ENCODE measurements around the gene MCF2L2.

The MCF2L2 gene

DNA sequence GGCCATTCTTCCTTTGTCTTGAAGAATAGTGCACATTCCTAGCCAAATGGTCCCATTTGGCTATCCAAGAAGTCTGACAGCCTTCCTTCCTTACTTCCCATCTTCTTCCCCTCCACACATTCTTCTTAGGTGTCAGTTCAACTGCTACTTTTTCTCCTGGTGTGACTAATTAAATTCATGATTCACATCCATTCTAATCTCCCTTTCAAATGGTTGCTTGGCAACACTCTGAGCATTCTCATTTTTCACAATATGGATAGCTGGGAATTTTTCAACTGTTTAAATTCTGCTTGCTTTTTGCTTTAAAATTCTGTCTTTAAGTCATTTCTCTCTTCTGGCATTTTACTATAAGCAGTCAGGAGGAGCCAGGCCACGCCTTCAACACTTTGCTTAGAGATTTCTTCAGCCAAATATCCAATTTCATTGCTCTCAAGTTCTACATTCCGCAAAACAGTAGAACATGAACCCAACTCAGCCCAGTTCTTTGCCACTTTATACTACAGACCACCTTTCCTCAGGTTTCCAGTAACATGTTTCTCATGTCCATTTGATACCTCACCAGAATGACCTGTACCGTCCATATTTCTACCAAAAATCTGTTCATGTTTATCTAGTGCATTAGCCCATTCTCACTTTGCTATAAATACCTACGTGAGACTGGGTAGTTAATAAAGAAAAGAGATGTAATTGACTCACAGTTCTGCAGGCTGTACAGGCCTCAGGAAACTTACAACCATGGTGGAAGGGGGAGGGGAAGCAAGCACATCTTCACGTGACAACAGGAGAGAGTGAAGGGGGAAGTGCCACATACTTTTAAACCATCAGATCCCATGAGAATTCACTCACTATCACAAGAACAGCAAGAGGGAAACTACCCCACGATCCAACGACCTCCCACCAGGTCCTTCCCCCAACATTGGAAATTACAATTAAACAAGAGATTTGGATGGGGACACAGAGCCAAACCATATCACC, 31.9 kb upstream of the MCF2L2 start:
- no peak for TF ChIP-seq POLR2AphosphoS5 (IDR thresholded peaks at IDR 0.05; ENCODE audit: low read depth, low read length)
- no peak for TF ChIP-seq TAF1 (IDR thresholded peaks at IDR 0.05; ENCODE audit: borderline replicate concordance, low read depth, low read length)
- TF ChIP-seq POLR2A (IDR thresholded peaks at IDR 0.05; ENCODE audit: low read depth, low read length), result no peak
- DNase-seq (ENCODE audit: insufficient read length) (no peak), FAIRE-seq (no peak)

- DNase-seq (ENCODE audit: insufficient read length) (no peak), FAIRE-seq (no peak)
- TF ChIP-seq POLR2AphosphoS5 (IDR thresholded peaks at IDR 0.05; ENCODE audit: low read depth, low read length) (no peak), TAF1 (IDR thresholded peaks at IDR 0.05; ENCODE audit: borderline replicate concordance, low read depth, low read length) (no peak), POLR2A (IDR thresholded peaks at IDR 0.05; ENCODE audit: low read depth, low read length) (no peak)
Measured at GRCh38 chr3:183455089-183455488, 26.7 kb upstream of the MCF2L2 start.

DNA sequence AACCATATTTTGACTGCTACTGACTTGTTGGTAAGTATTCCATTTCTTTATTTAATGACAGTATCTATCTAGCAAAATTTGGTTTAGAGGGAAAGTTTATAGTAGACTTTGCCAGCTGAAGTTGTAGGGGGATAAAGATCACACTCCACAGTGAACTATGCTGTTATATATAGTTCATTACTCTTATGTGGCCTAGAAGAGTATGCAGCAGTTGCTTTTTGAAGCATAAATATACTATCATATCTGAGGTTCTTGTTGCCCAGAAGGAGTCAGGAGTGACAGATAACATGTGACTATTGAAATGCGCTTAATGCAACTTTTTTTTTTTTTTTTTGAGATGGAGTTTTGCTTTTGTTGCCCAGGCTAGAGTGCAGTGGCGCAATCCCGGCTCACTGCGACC, 25.6 kb upstream of the MCF2L2 start:
- TF ChIP-seq POLR2AphosphoS5 (IDR thresholded peaks at IDR 0.05; ENCODE audit: low read depth, low read length) (no peak), TAF1 (IDR thresholded peaks at IDR 0.05; ENCODE audit: borderline replicate concordance, low read depth, low read length) (no peak), POLR2A (IDR thresholded peaks at IDR 0.05; ENCODE audit: low read depth, low read length) (no peak)
- no peak for DNase-seq (ENCODE audit: insufficient read length)
- FAIRE-seq, result no peak

GRCh38 chr3:183449791-183450190, 21.4 kb upstream of the MCF2L2 start:
- no peak for TF ChIP-seq POLR2A (IDR thresholded peaks at IDR 0.05; ENCODE audit: low read depth, low read length)
- FAIRE-seq (no peak), DNase-seq (ENCODE audit: insufficient read length) (no peak)

- no peak for FAIRE-seq
- TF ChIP-seq POLR2A (IDR thresholded peaks at IDR 0.05; ENCODE audit: low read depth, low read length), result no peak
- no peak for TF ChIP-seq POLR2AphosphoS5 (IDR thresholded peaks at IDR 0.05; ENCODE audit: low read depth, low read length)
- TF ChIP-seq TAF1 (IDR thresholded peaks at IDR 0.05; ENCODE audit: borderline replicate concordance, low read depth, low read length), result no peak
- DNase-seq (ENCODE audit: insufficient read length), result no peak
Measured at GRCh38 chr3:183449391-183449790, 21.0 kb upstream of the MCF2L2 start.

- FAIRE-seq (no peak), DNase-seq (ENCODE audit: insufficient read length) (no peak)
- TF ChIP-seq POLR2AphosphoS5 (IDR thresholded peaks at IDR 0.05; ENCODE audit: low read depth, low read length) (no peak), TAF1 (IDR thresholded peaks at IDR 0.05; ENCODE audit: borderline replicate concordance, low read depth, low read length) (no peak), POLR2A (IDR thresholded peaks at IDR 0.05; ENCODE audit: low read depth, low read length) (no peak)
Measured at GRCh38 chr3:183448369-183449128, 20.1 kb upstream of the MCF2L2 start.

GRCh38 chr3:183447206-183448001, 19.0 kb upstream of the MCF2L2 start:
- DNase-seq (ENCODE audit: insufficient read length) (peak; percentile 43), FAIRE-seq (peak; percentile 14)
- TF ChIP-seq TAF1 (IDR thresholded peaks at IDR 0.05; ENCODE audit: borderline replicate concordance, low read depth, low read length), result no peak
- peak; percentile 68; the same call in 1 of the 2 replicates for TF ChIP-seq POLR2A (IDR thresholded peaks at IDR 0.05; ENCODE audit: low read depth, low read length)
- TF ChIP-seq POLR2AphosphoS5 (IDR thresholded peaks at IDR 0.05; ENCODE audit: low read depth, low read length), result peak; percentile 49; the same call in 1 of the 2 replicates

DNA sequence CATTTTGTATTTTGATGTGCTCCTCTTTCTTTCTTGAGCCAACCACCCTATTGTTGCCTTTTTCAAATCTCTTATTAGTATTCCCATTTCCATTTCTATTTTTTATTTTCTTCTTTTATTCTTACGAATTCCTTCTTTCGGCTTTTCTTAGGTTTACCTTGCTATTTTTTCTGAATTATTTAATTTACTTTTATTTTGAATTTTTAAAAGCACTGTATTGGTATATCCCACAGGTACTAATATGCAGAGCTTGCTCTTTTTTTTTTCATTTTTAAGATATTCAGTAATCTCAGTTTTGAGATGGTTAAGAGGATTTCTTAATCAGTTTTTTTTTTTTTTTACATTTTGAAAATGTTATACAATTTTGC, 18.4 kb upstream of the MCF2L2 start:
- FAIRE-seq (no peak), DNase-seq (ENCODE audit: insufficient read length) (no peak)
- TF ChIP-seq POLR2AphosphoS5 (IDR thresholded peaks at IDR 0.05; ENCODE audit: low read depth, low read length) (no peak), TAF1 (IDR thresholded peaks at IDR 0.05; ENCODE audit: borderline replicate concordance, low read depth, low read length) (no peak), POLR2A (IDR thresholded peaks at IDR 0.05; ENCODE audit: low read depth, low read length) (no peak)

DNA sequence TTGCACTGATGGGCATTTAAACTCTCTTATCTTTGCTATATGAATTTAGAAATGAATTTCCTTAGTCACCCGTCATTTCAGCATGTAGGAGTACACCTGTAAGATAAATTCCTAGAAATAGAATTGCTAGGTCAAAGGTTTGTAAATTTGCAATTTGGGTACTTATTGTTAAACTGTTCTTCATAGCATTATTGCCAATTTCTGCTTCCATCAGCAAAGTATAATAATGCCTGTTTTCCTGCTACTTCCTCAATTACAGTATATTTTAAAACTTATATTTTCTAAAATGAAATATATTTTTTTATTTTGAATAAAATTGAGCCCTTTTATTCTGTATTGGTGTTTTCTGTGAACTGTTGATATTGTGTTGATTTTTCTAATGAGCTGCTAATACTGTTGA, 16.3 kb upstream of the MCF2L2 start:
- DNase-seq (ENCODE audit: insufficient read length), result no peak
- no peak for FAIRE-seq
- no peak for TF ChIP-seq TAF1 (IDR thresholded peaks at IDR 0.05; ENCODE audit: borderline replicate concordance, low read depth, low read length)
- no peak for TF ChIP-seq POLR2A (IDR thresholded peaks at IDR 0.05; ENCODE audit: low read depth, low read length)
- no peak for TF ChIP-seq POLR2AphosphoS5 (IDR thresholded peaks at IDR 0.05; ENCODE audit: low read depth, low read length)

DNA sequence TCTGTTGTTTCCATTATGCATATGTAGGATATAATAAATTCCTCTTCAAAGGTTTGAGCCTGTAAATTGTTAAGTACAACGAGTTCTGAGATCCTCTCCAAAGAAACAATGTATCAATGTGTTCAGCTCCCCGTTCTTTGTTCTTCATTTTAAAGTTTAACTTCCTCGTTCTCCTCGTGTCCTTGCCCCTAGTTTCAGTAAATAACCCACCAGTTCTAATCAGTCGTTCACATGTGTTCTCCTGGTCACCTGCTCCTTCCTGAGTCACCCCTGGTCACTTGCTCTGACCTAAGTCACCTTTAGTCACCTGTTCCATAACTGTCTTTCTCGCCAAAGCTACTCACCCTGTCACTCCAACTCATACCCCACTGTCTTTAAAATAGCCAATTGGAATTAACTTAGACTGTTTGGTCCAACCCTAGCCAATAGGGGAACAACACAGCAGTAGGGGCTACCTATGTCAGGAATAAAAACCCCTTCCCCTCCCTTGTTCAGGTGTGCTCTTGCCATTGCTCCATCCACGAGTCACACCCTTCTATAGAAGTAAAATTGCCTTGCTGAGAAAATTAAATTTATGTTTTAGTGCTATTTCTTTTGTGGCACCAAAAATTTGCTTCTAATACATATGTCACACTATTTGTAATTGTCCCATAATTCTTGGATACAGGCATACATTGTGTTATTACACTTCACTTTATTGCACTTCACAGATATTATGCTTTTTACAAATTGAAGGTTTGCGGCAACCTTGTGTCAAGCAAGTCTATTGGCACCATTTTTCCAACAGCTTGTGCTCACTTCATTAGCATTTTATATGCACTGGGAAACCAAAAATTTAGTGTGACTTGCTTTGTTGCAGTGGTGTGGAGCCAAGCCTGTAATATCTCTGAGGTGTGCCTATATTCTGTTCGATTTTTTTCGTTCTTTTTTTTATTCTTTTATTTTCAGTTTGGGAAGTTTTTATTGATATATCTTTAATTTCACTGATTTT, 15.3 kb upstream of the MCF2L2 start:
- FAIRE-seq (no peak), DNase-seq (ENCODE audit: insufficient read length) (no peak)
- TF ChIP-seq POLR2AphosphoS5 (IDR thresholded peaks at IDR 0.05; ENCODE audit: low read depth, low read length), result no peak
